GM21423 (cell line): Measurements from ENCODE around the gene KCNIP1.
A peak's percentile ranks its signal among the peaks of the same experiment; 100 is the strongest.

Source experiments
- ATAC-seq: cut with Tn5 transposase; IDR thresholded peaks from one replicate; pipeline ENCODE4 v1.9.1; 2021; ENCODE audit warnings: mild to moderate bottlenecking, moderate library complexity; ENCODE audit not compliant: unreplicated experiment

Gene KCNIP1

GRCh38 chr5:170638454-170639220 lies 134.8 kb downstream of the KCNIP1 start:
- ATAC-seq = peak; percentile 70

DNA sequence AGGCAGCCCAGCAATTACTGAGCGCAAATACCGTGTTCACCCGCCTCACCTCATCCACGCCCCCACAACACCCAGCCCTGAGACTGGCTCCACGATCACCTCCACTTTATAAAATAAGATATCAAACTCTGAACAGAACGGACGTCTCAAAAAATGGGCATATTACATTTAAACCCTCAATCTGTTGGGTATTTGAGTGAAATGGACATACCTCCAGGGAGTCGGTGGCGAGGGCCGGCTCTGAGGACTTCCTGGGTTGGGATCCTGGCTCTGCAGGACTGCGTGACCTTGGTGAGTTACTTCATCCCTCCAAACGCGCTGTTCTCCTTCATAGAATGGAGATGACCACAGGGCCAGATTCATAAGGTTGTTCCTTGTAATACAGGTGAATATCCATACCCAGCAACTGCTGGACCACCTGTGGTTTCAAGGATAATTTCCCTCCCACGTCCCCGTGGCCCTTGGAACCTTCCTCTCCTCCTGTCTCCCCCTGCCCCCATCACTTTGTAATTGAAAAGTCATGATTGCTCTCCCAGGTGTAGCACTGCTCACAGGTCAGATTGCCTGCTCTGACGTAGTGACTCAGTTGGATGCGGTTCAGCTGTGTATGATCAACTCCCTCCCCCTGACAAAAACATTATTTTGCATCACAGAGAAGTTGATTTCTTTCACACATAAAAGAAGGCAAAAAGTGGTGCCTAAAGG lies 135.6 kb downstream of the KCNIP1 start:
- ATAC-seq = no peak

GRCh38 chr5:170640731-170641588 lies 137.1 kb downstream of the KCNIP1 start:
- no peak for ATAC-seq

DNA sequence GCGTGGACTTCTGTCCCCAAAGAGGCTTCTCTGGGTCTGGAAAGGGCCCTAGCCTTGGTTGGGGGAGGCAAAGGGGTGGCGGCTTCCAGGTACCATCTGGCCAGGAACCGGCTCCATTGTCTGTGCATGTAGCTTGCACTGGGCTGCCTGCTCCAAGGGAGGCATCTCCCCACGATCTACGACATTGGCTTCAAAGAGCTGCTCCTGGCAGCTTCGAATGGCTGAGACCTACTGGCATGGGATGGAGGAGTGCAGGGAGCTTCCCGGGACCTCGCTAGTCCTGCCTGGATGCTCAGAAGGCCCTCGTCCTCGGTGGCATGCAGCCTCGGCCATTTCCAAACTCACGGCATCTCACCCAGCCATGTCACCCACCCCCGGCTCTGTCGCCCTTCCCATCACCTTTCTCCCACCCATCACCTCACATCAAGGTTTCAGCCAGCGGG lies 137.8 kb downstream of the KCNIP1 start:
- ATAC-seq = no peak

DNA sequence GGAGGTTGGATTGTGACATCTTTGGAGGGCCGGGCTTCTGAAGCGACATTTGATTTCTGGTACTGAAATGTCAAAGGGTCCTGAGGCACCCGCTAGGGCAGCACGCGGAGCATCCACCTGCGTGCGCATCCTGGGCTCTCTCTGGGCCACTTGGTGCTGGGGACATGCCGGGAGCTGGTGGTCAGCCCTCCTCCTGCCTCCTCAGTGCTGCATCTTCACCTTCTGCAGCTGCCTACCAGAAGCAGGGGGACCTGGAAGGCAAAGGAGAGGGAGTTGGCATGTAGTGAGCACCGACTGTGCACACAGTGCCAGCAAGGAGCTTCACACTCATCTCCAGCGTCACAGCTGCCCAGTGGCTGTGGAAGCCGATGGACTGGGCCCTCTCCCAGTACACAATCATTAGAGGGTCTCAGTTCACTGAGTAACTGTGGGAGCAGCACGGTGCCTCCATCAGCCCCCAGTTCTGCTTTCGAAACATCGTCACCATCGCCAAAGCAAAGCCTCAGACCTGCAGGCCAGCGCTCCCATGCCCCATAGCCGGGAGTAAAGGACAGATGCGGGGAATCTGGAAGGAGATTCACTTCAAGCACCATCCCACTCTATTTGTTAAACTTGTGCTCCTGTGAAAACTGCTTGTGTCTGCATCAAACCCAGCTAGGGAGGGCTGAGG lies 138.4 kb downstream of the KCNIP1 start:
- ATAC-seq = no peak

DNA sequence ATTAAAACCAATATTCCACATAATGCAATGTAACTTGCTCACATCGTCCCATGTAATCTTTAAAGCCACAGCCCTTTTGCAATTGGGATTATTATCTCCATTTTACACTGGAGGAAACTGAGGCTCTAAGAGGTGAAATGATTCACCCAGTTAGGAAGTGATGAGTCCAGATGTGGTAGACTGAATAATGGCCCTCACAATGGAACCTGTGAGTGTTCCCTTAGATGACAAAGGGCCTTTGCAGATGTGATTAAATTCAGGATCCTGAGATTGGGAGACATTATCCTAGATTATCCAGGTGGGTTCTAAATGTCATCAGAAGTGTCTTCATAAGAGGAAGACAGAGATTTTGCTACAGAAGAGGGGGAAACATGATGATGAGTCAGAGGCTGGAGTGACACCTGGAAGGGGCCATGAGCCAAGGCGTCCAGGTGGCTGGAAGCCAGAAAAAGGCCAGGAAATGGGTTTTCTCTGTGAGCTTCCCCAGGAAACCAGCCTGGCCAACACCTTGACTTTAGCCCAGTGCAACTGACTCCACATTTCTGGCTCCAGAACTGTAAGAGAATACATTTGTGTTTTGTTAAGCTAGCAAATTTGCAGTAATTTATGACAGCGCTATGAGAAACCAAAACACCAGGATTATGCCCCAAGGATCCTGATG lies 139.1 kb downstream of the KCNIP1 start:
- no peak for ATAC-seq

GRCh38 chr5:170643591-170643990 lies 139.8 kb downstream of the KCNIP1 start:
- no peak for ATAC-seq

- ATAC-seq = no peak
These were observed 140.7 kb downstream of the KCNIP1 start for GRCh38 chr5:170644501-170644900.

GRCh38 chr5:170648541-170648940 lies 144.7 kb downstream of the KCNIP1 start:
- no peak for ATAC-seq

- no peak for ATAC-seq
These were observed 147.0 kb downstream of the KCNIP1 start for GRCh38 chr5:170650850-170651249.

DNA sequence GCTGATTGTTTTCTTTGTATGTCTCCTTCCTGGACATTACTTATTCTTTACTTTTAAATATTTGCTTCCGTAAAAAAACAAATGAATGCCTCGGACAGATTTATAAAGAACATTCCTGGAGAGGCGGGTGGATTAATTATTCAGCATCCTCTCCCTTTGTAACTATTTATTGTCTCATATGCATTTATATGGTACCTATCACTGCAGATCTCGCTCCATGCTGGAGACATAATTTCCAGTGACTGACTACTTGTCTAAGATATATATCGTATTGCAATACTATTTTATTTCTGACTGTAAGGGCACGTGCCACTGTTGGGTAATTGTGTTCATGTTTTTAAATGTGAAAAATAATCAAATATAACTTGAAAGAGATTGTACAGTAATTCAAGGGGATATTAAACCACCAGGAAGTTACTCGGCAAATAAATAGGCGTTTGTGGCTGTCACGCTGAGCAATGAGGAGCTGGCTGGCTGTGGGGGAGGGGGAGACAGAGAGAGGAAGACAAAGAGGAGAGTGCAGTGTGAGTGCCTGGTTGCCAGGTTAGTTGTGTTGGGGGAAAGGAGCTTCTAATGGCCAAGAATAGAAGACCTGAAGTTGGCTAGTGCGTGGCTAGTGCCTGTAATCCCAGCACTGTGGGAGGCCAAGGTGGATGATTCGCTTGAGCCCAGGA lies 147.9 kb downstream of the KCNIP1 start:
- ATAC-seq = no peak

- no peak for ATAC-seq
These were observed 151.7 kb downstream of the KCNIP1 start for GRCh38 chr5:170655476-170655875.

- no peak for ATAC-seq
These were observed 152.1 kb downstream of the KCNIP1 start for GRCh38 chr5:170655920-170656319.

- ATAC-seq = no peak
These were observed 152.5 kb downstream of the KCNIP1 start for GRCh38 chr5:170656346-170656745.

DNA sequence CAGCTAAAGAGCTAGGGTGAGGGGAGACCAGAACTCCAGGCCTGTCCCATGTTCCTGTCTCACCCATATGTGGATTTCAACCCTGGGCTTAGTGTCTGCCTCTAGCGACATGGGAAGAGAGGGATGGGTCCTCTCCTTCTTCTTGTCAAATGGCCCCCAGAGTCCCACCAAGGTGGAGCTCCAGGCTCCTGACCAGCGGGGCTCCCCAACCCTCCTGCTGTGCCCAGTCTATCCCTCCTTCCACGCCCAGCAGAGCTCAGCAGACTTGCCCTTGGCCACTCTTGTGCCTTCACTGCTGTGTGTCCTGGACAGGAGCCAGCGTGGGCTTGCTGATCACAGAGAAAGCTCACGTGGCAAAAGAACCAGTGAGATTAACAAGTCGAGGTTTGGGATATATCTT lies 156.7 kb downstream of the KCNIP1 start:
- no peak for ATAC-seq

DNA sequence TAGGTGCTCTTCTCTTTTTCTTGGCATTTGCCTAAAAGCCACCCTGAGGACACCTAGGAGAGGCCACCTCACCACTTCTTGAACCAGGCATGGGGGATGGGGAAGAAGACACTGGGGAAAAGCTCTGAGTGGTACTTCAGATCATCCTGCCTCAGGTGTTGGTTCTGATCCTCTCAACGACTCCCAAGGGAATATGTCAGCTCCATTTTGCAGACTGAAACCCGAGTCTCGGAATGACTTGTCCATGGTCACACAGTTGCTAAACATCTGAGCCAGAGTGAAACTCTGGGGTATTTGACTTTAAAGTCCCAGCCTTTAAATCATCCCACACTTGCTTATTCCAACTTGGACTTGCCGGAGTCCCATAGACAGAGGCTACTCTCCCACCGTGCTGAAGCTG lies 159.1 kb downstream of the KCNIP1 start:
- ATAC-seq = no peak

GRCh38 chr5:170678811-170679210 lies 175.0 kb downstream of the KCNIP1 start:
- no peak for ATAC-seq

- ATAC-seq = peak; percentile 90
These were observed 177.2 kb downstream of the KCNIP1 start for GRCh38 chr5:170681013-170681433.

DNA sequence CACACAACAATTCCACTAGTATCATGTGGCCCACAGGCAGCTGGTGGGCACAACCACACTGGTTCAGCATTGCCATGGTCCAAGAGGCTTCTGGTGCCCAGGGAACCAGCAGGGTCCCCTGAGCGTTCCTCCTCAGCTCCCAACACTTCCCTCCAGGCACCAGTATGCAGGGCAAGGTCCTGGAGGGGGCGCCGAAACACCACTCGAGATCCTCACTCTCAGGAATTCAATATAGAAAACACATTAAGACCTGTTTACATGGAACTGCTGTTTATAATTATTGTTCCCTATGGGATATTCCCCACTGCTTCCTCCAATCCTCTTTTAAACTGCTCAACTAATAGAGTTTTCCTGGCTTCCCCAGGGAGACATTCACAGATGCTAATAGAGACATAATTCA lies 187.8 kb downstream of the KCNIP1 start:
- no peak for ATAC-seq

GRCh38 chr5:170693701-170694100 lies 189.9 kb downstream of the KCNIP1 start:
- no peak for ATAC-seq
